Measurements from ENCODE around the gene MUC4.

DNA sequence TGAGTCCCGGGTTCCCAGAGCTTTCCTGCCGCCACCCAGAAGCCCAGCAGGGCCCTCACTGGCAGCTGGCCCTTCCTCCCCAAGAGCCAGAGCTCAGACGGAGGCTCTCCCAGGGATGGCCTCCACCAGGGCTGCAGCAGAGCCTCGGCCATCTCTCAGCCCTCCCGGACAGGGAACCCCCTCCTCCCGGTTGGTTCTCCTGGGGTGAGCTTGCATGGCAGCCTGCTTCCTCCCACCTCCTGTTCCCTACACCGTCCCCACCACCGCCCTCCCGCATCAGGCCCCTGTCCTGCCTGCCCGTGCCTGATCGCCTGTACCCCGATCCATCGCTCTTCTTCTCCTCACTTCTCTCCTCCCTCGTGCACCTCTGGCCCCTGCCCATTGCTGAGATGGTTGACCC lies 24.1 kb upstream of the MUC4 start:
- TF ChIP-seq, protein P1, sequence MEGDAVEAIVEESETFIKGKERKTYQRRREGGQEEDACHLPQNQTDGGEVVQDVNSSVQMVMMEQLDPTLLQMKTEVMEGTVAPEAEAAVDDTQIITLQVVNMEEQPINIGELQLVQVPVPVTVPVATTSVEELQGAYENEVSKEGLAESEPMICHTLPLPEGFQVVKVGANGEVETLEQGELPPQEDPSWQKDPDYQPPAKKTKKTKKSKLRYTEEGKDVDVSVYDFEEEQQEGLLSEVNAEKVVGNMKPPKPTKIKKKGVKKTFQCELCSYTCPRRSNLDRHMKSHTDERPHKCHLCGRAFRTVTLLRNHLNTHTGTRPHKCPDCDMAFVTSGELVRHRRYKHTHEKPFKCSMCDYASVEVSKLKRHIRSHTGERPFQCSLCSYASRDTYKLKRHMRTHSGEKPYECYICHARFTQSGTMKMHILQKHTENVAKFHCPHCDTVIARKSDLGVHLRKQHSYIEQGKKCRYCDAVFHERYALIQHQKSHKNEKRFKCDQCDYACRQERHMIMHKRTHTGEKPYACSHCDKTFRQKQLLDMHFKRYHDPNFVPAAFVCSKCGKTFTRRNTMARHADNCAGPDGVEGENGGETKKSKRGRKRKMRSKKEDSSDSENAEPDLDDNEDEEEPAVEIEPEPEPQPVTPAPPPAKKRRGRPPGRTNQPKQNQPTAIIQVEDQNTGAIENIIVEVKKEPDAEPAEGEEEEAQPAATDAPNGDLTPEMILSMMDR (IDR thresholded peaks at IDR 0.05), result no peak
- TF ChIP-seq POLR2A (IDR thresholded peaks at IDR 0.05), result no peak
- TF ChIP-seq EP300 (IDR thresholded peaks at IDR 0.05), result no peak

Measured in upper lobe of left lung (tissue), 4 donors.